Tibial artery (tissue), 4 donors: ENCODE measurements around the gene IL10RA.

Experiments
- DNase-seq, 2 donors: peaks; one replicate each; pipeline ENCODE4 v3.0.0-alpha.2; 2019
- H3K27ac ChIP-seq, 2 donors: fragments of 200-600 bp; sonication (generic) in 1 of 2; 1 replicate in 1 of 2; 2 replicates in 1 of 2; pipeline ENCODE4 v1.5.1; 2018 to 2019; ENCODE audit warnings: mild to moderate bottlenecking in 1 of 2
- H3K27me3 ChIP-seq, 2 donors: fragments of 200-600 bp; sonication (generic) in 1 of 2; one replicate each; pipeline versions ENCODE4 v1.5.1 to v1.6.0; 2016 to 2019
- H3K36me3 ChIP-seq, 3 donors: fragments of 200-600 bp; sonication (generic) in 2 of 3; one replicate each; pipeline ENCODE4 v1.5.1; 2016 to 2019; ENCODE audit warnings: mild to moderate bottlenecking in 2 of 3
- H3K4me1 ChIP-seq, 4 donors: fragments of 200-600 bp; sonication (generic) in 2 of 4; 1 replicate in 3 of 4; 2 replicates in 1 of 4; pipeline ENCODE4 v1.5.1; 2016 to 2019
- H3K4me3 ChIP-seq, 2 donors: fragments of 200-600 bp; sonication (generic) in 1 of 2; 1 replicate in 1 of 2; 2 replicates in 1 of 2; pipeline ENCODE4 v1.5.1; 2018 to 2019; ENCODE audit warnings: mild to moderate bottlenecking in 2 of 2
- H3K9me3 ChIP-seq, 3 donors: fragments of 200-600 bp; sonication (generic) in 1 of 3; one replicate each; pipeline ENCODE4 v1.5.1; 2016 to 2019
- CTCF ChIP-seq, 2 experiments: fragments of 200-600 bp in 1 of 2; fragments of 450-650 bp in 1 of 2; IDR thresholded peaks; one replicate each; pipeline ENCODE4 v1.5.1; 2017 to 2019; ENCODE audit warnings: antibody characterized with exemption in 2 of 2, mild to moderate bottlenecking in 1 of 2, moderate library complexity in 1 of 2
- intact Hi-C: fragments of 100-400 bp; cut with DNase I; formaldehyde crosslinking; loops from one replicate; pipeline ENCODE4 v1.15.0; 2023; ENCODE audit warnings: low total_unique reads

IL10RA gene

GRCh38 chr11:117989351-117990102 is 3.3 kb downstream of the IL10RA start:
- peak overlapping the region; percentile 49 to 53 for H3K4me3 ChIP-seq
- intact Hi-C loops, result no loop called here
- DNase-seq, result peak; percentile 53 to 76
- H3K36me3 ChIP-seq, result peaks cover 0 to 6% (median 5%) of the 10 kb centered on the region in 3 donors
- peaks cover 0 to 43% (median 12%) of the 10 kb centered on the region in 4 donors for H3K4me1 ChIP-seq
- H3K27me3 ChIP-seq, result peaks cover 0 to 3% of the 10 kb centered on the region in 2 donors
- TF ChIP-seq CTCF (IDR thresholded peaks at IDR 0.05), result no peak
- H3K9me3 ChIP-seq, result no peaks in the 10 kb centered on the region
- H3K27ac ChIP-seq, result peak overlapping the region; percentile 52 to 57

DNA sequence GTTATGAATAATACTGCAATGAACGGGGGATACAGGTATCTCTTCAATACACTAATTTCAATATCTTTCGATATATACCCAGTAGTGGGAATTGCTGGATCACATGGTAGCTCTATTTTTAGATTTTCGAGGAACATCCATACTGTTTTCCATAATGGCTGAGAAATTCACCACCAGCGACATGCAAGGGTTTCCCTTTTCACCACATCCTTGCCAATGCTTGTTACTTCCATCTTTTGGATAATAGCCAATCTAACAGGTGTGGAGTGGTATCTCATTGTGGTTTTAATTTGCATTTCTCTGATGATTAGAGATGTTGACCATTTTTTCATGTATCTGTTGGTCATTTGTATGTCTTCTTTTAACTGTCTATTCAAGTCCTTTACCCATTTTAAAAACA is 5.9 kb downstream of the IL10RA start:
- DNase-seq, result no peak
- Histone ChIP-seq H3K36me3 (peaks cover 8 to 32% (median 28%) of the 10 kb centered on the region in 3 donors), H3K4me1 (peaks cover 0 to 28% (median 2%) of the 10 kb centered on the region in 4 donors), H3K27me3 (peaks cover 0 to 3% of the 10 kb centered on the region in 2 donors), H3K9me3 (no peaks in the 10 kb centered on the region), H3K4me3 (no peak overlapping the region), H3K27ac (no peak overlapping the region)
- intact Hi-C loops, result no loop called here
- TF ChIP-seq CTCF (IDR thresholded peaks at IDR 0.05), result no peak

- H3K4me1 ChIP-seq, result peaks cover 0 to 24% (median 0%) of the 10 kb centered on the region in 4 donors
Measured at GRCh38 chr11:117992620-117993019, 6.4 kb downstream of the IL10RA start.

DNA sequence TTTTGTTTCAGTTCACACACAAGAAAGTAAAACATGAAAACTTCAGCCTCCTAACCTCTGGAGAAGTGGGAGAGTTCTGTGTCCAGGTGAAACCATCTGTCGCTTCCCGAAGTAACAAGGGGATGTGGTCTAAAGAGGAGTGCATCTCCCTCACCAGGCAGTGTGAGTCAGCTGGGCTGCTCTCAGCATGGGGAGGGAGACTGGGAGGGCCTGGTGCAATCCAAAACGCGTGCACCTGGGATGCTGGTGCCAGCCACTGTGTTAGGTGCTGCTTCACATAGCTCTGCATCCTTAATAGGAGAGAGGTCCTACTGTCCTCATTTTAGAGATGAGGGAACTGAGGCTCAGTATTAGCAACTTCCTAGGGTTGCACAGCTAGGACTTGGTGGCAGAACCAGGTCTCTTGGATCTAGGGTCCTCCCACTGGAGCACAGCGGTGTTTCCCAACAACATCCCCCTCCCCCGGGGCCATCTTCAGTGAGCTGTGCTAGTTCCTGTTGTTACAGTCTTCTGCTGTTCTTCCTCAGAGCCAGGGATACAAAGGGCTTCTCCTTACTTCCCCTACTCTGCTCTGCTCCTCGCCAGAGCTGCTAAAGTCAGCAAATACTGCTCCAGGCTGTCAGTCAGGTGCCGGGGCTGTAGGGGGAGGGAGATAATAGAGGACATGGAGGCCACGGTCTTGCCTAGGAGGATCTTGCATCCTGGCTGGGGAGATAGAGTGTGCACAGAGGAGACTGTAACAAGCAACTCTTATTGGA is 8.0 kb downstream of the IL10RA start:
- no peak for TF ChIP-seq CTCF (IDR thresholded peaks at IDR 0.05)
- peak; percentile 61 to 78 for DNase-seq
- H3K4me1 ChIP-seq, result peaks cover 0 to 9% (median 0%) of the 10 kb centered on the region in 4 donors
- H3K4me3 ChIP-seq, result no peak overlapping the region
- no peaks in the 10 kb centered on the region for H3K9me3 ChIP-seq
- H3K27ac ChIP-seq, result no peak overlapping the region
- no peaks in the 10 kb centered on the region for H3K27me3 ChIP-seq
- intact Hi-C loops, result no loop called here
- H3K36me3 ChIP-seq, result peaks cover 8 to 43% (median 32%) of the 10 kb centered on the region in 3 donors

More at GRCh38 chr11:117992620-117993019, 6.4 kb downstream of the IL10RA start:
- no peak for TF ChIP-seq CTCF (IDR thresholded peaks at IDR 0.05)
- peaks cover 8 to 33% (median 32%) of the 10 kb centered on the region in 3 donors for H3K36me3 ChIP-seq
- intact Hi-C loops, result no loop called here
- no peak for DNase-seq
- H3K27me3 ChIP-seq, result peaks cover 0 to 3% of the 10 kb centered on the region in 2 donors
- H3K9me3 ChIP-seq, result no peaks in the 10 kb centered on the region
- H3K4me3 ChIP-seq, result no peak overlapping the region
- no peak overlapping the region for H3K27ac ChIP-seq

DNA sequence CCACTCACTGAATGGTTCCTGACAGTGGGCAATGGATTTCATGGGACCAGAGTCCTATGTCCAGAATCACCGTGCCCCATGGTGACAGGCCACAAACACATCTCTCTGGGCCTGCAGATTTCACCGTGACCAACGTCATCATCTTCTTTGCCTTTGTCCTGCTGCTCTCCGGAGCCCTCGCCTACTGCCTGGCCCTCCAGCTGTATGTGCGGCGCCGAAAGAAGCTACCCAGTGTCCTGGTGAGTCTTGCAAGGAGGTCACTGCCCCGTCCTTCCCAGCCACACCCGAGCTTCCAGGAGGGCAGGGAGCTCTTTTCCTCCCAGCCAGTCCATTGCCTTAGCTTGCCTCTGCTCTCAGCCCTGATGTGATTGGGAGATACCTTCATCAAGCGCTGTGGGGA is 9.3 kb downstream of the IL10RA start:
- Histone ChIP-seq H3K27me3 (no peaks in the 10 kb centered on the region), H3K4me3 (no peak overlapping the region), H3K4me1 (no peaks in the 10 kb centered on the region), H3K27ac (no peak overlapping the region), H3K36me3 (peaks cover 8 to 43% (median 41%) of the 10 kb centered on the region in 3 donors), H3K9me3 (no peaks in the 10 kb centered on the region)
- intact Hi-C loops, result no loop called here
- DNase-seq, result no peak
- TF ChIP-seq CTCF (IDR thresholded peaks at IDR 0.05), result no peak
